ENCODE results near the gene SLC22A17. TPM values are rescaled to one million over a fixed set of nuclear protein-coding genes. Genes with fewer than 3 reads are reported as not detected.

The SLC22A17 gene
- total and polyA plus RNA-seq, 10 of the 15 experiments (the other 5 are each of a cell fraction or from before 2014, with no cell fraction given): not detected

- Histone ChIP-seq H3K4me2 (ENCODE audit: control insufficient read depth, insufficient read depth) (no peak overlapping the region), H2AFZ (ENCODE audit: control insufficient read depth, low read depth, low read length) (no peak overlapping the region), H3K9me3 (replicated peaks; ENCODE audit: control insufficient read depth, insufficient read depth, low read length) (no peaks in the 10 kb centered on the region; the same call in 2 of the 3 replicates), H4K20me1 (ENCODE audit: control insufficient read depth, insufficient read depth) (no peaks in the 10 kb centered on the region), H3K36me3 (ENCODE audit: control insufficient read depth in 2 of 2, insufficient read depth in 2 of 2, low read length in 1 of 2) (no peaks in the 10 kb centered on the region), H3K4me3 (no peak overlapping the region), H3K27ac (ENCODE audit: control insufficient read depth, insufficient read depth) (no peak overlapping the region), H3K79me2 (ENCODE audit: control insufficient read depth, insufficient read depth, low read length) (no peaks in the 10 kb centered on the region), H3K4me1 (ENCODE audit: control insufficient read depth, insufficient read depth, low read length) (no peaks in the 10 kb centered on the region), H3K27me3 (replicated peaks in 1 of 2; ENCODE audit: control insufficient read depth in 2 of 2, insufficient read depth in 2 of 2, low read length in 1 of 2) (no peaks in the 10 kb centered on the region), H3K9ac (ENCODE audit: control insufficient read depth, insufficient read depth, low read length) (no peak overlapping the region)
- no TSS peak for BruUV-seq (replicated peaks)
- intact Hi-C loops (cut with micrococcal nuclease; ENCODE audit: unreplicated experiment): no loop called here
- FAIRE-seq (no peak), ATAC-seq (no peak), DNase-seq (ENCODE audit: low read depth, low spot score) (no peak)
- ChIA-PET CTCF (interaction anchor here (1.1 to 1.3 kb wide), 2 partner anchors 9 to 44 kb away, joined by 3 read pairs; no protein-coding TSS in a partner anchor), POLR2A (interaction anchor here (0.6 kb wide), 2 partner anchors 398 to 1750 kb away, joined by 3 to 4 read pairs; no protein-coding TSS in a partner anchor), RAD21 (ENCODE audit: unreplicated experiment) (no interaction called here), SMC1A (ENCODE audit: uncharacterized antibody, unreplicated experiment) (no interaction called here)
- in situ Hi-C loops (cut with MboI): no loop called here
- TF ChIP-seq SP1 (IDR thresholded peaks at IDR 0.05; ENCODE audit: low read depth, low read length) (no peak), PML (IDR thresholded peaks at IDR 0.05; ENCODE audit: low read length) (no peak), SMAD5 (IDR thresholded peaks at IDR 0.05; ENCODE audit: low read depth) (no peak), RFX5 (IDR thresholded peaks at IDR 0.05; ENCODE audit: low read depth, low read length) (no peak), SREBF2 (IDR thresholded peaks at IDR 0.05; ENCODE audit: low read length) (no peak), CBX3 (IDR thresholded peaks at IDR 0.05; ENCODE audit: borderline replicate concordance, low read depth) (no peak), RBBP5 (conservative IDR thresholded peaks at IDR 0.05) (no peak), BCLAF1 (IDR thresholded peaks at IDR 0.05) (no peak), NBN (IDR thresholded peaks at IDR 0.05) (no peak), TARDBP (IDR thresholded peaks at IDR 0.05; ENCODE audit: borderline replicate concordance) (no peak), BACH1 (IDR thresholded peaks at IDR 0.05; ENCODE audit: borderline replicate concordance) (no peak), PBX3 (IDR thresholded peaks at IDR 0.05; ENCODE audit: insufficient replicate concordance, low read depth, low read length) (no peak), NFYA (IDR thresholded peaks at IDR 0.05; ENCODE audit: borderline replicate concordance, low read depth, low read length) (no peak), CBX5 (IDR thresholded peaks at IDR 0.05; ENCODE audit: low read depth) (no peak), SIX5 (IDR thresholded peaks at IDR 0.05; ENCODE audit: low read depth, low read length, severe bottlenecking) (no peak), ASH2L (IDR thresholded peaks at IDR 0.05; ENCODE audit: borderline replicate concordance, low read depth) (no peak)
- TF ChIP-seq, protein P1, sequence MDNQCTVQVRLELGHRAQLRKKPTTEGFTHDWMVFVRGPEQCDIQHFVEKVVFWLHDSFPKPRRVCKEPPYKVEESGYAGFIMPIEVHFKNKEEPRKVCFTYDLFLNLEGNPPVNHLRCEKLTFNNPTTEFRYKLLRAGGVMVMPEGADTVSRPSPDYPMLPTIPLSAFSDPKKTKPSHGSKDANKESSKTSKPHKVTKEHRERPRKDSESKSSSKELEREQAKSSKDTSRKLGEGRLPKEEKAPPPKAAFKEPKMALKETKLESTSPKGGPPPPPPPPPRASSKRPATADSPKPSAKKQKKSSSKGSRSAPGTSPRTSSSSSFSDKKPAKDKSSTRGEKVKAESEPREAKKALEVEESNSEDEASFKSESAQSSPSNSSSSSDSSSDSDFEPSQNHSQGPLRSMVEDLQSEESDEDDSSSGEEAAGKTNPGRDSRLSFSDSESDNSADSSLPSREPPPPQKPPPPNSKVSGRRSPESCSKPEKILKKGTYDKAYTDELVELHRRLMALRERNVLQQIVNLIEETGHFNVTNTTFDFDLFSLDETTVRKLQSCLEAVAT (IDR thresholded peaks at IDR 0.05): no peak
- TF ChIP-seq, protein P2, sequence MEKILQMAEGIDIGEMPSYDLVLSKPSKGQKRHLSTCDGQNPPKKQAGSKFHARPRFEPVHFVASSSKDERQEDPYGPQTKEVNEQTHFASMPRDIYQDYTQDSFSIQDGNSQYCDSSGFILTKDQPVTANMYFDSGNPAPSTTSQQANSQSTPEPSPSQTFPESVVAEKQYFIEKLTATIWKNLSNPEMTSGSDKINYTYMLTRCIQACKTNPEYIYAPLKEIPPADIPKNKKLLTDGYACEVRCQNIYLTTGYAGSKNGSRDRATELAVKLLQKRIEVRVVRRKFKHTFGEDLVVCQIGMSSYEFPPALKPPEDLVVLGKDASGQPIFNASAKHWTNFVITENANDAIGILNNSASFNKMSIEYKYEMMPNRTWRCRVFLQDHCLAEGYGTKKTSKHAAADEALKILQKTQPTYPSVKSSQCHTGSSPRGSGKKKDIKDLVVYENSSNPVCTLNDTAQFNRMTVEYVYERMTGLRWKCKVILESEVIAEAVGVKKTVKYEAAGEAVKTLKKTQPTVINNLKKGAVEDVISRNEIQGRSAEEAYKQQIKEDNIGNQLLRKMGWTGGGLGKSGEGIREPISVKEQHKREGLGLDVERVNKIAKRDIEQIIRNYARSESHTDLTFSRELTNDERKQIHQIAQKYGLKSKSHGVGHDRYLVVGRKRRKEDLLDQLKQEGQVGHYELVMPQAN (conservative IDR thresholded peaks at IDR 0.05): no peak
- WGBS (ENCODE audit: insufficient coverage, insufficient replicate concordance, low lambda C conversion rate, missing lambda C conversion rate): 19% methylated on average over 5 of the region's 5 CpGs
Measured at GRCh38 chr14:23335623-23336022, 17.1 kb downstream of the SLC22A17 start.
